ENCODE measurements around the gene STON2. TPM values are rescaled to one million over a fixed set of nuclear protein-coding genes. Genes with fewer than 3 reads are reported as not detected.

Gene STON2
- polyA plus RNA-seq, 2 of the 4 experiments (the other 2 are of a cell fraction), result 0.53 to 1.3 TPM

- FAIRE-seq (no peak), ATAC-seq (no peak), DNase-seq (ENCODE audit: low read depth in 1 of 2, low spot score in 1 of 2) (no peak)
- Histone ChIP-seq H3K9me3 (no peaks in the 10 kb centered on the region), H3K4me1 (no peaks in the 10 kb centered on the region), H3K27ac (no peak overlapping the region), H3K4me2 (no peak overlapping the region), H3K4me3 (no peak overlapping the region)
- POLR2A ChIA-PET, result no interaction called here
- 38% methylated on average over 4 of the region's 4 CpGs for WGBS (ENCODE audit: missing lambda C conversion rate)
- TF ChIP-seq JUNB (IDR thresholded peaks at IDR 0.05) (no peak), BHLHE40 (IDR thresholded peaks at IDR 0.05; ENCODE audit: low read depth, low read length) (no peak), SMC3 (IDR thresholded peaks at IDR 0.05) (no peak), KDM1A (IDR thresholded peaks at IDR 0.05; ENCODE audit: low read depth) (no peak), KDM5A (IDR thresholded peaks at IDR 0.05) (no peak), FOSL2 (IDR thresholded peaks at IDR 0.05) (no peak), FOSL2 (CRISPR knock-in tag; IDR thresholded peaks at IDR 0.05) (no peak), HDAC2 (IDR thresholded peaks at IDR 0.05) (no peak), E2F6 (IDR thresholded peaks at IDR 0.05; ENCODE audit: borderline replicate concordance, low read depth) (no peak), USF2 (IDR thresholded peaks at IDR 0.05) (no peak), CEBPB (IDR thresholded peaks at IDR 0.05) (no peak), HOXA7 (CRISPR knock-in tag; IDR thresholded peaks at IDR 0.05) (no peak), PBX3 (IDR thresholded peaks at IDR 0.05) (no peak), HES2 (IDR thresholded peaks at IDR 0.05) (no peak), BCL3 (IDR thresholded peaks at IDR 0.05) (no peak), POLR2A (IDR thresholded peaks at IDR 0.05; ENCODE audit: low read length) (no peak), NFE2L2 (conservative IDR thresholded peaks at IDR 0.05; ENCODE audit: low read length) (no peak), MAZ (IDR thresholded peaks at IDR 0.05; ENCODE audit: borderline replicate concordance, low read depth, low read length) (no peak), ZFP36 (IDR thresholded peaks at IDR 0.05; ENCODE audit: borderline replicate concordance, partially characterized antibody) (no peak), SREBF2 (IDR thresholded peaks at IDR 0.05) (no peak)
- CTCF ChIA-PET, result interaction anchor here (1.3 kb wide), 1 partner anchor 41 kb away, joined by 3 read pairs; no protein-coding TSS in a partner anchor
These were observed 89.5 kb downstream of the STON2 start for GRCh38 chr14:81310606-81311005.

GRCh38 chr14:81309511-81309910 lies 90.6 kb downstream of the STON2 start:
- ChIA-PET POLR2A (no interaction called here), CTCF (interaction anchor here (1.3 kb wide), 1 partner anchor 40 kb away, joined by 3 read pairs; no protein-coding TSS in a partner anchor)
- no peaks in the 10 kb centered on the region for H3K4me1 ChIP-seq
- ATAC-seq (no peak), FAIRE-seq (no peak), DNase-seq (ENCODE audit: low read depth in 1 of 2, low spot score in 1 of 2) (no peak)
- H3K4me2 ChIP-seq, result no peak overlapping the region
- 79% methylated on average over 2 of the region's 2 CpGs for WGBS (ENCODE audit: missing lambda C conversion rate)
- TF ChIP-seq EP300 (IDR thresholded peaks at IDR 0.05) (no peak), MAX (IDR thresholded peaks at IDR 0.05) (no peak), CEBPB (IDR thresholded peaks at IDR 0.05) (no peak)
- no peaks in the 10 kb centered on the region for H3K9me3 ChIP-seq
- no peak overlapping the region for H3K27ac ChIP-seq
- no peak overlapping the region for H3K4me3 ChIP-seq

GRCh38 chr14:81305743-81306142 lies 94.4 kb downstream of the STON2 start:
- ATAC-seq (no peak), FAIRE-seq (no peak), DNase-seq (ENCODE audit: low read depth in 1 of 2, low spot score in 1 of 2) (no peak)
- ChIA-PET POLR2A (no interaction called here), CTCF (interaction anchor here (0.8 to 1.8 kb wide), 5 partner anchors 9 to 159 kb away, joined by 3 to 4 read pairs (median 3); no protein-coding TSS in a partner anchor)
- peaks cover 13% of the 10 kb centered on the region for H3K4me1 ChIP-seq
- no peaks in the 10 kb centered on the region for H3K9me3 ChIP-seq
- H3K27ac ChIP-seq, result no peak overlapping the region
- WGBS (ENCODE audit: missing lambda C conversion rate), result 35% methylated on average over 3 of the region's 3 CpGs
- no peak overlapping the region for H3K4me3 ChIP-seq
- H3K4me2 ChIP-seq, result no peak overlapping the region
- TF ChIP-seq ATOH8 (CRISPR knock-in tag; IDR thresholded peaks at IDR 0.05; ENCODE audit: low read depth) (no peak), RNF2 (IDR thresholded peaks at IDR 0.05; ENCODE audit: borderline replicate concordance, low read depth) (no peak), PBX3 (IDR thresholded peaks at IDR 0.05) (no peak), POLR2A (IDR thresholded peaks at IDR 0.05; ENCODE audit: low read length) (no peak), ESRRA (IDR thresholded peaks at IDR 0.05; ENCODE audit: borderline replicate concordance, low read length) (no peak), HDAC2 (IDR thresholded peaks at IDR 0.05) (no peak), RARB (CRISPR knock-in tag; IDR thresholded peaks at IDR 0.05) (no peak), POLR2AphosphoS2 (conservative IDR thresholded peaks at IDR 0.05; ENCODE audit: low read length) (no peak)

All from A549 (cell line).